ENCODE measurements around the gene FMO3.

FMO3 gene

DNA sequence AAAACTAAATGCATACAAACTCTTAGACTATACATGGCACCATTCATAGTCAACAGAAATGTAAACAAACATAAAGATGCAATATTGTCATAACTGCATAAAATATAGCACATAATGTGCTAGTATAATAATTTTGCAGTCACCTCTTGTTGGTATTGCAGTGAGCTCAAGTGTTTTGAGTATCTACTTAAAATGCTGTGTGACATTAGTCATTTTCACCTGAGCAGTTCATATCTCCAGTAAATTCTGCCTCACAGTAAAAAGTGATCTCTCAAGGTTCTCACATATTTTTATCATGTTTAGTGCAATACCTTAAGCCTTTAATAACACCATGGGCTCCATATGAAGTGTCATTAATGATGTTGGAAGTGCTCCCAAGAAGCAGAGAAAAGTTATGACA is 64.8 kb downstream of the FMO3 start:
- DNase-seq (ENCODE audit: extremely low spot score, insufficient read length, low read depth) (no peak), FAIRE-seq (no peak)

DNA sequence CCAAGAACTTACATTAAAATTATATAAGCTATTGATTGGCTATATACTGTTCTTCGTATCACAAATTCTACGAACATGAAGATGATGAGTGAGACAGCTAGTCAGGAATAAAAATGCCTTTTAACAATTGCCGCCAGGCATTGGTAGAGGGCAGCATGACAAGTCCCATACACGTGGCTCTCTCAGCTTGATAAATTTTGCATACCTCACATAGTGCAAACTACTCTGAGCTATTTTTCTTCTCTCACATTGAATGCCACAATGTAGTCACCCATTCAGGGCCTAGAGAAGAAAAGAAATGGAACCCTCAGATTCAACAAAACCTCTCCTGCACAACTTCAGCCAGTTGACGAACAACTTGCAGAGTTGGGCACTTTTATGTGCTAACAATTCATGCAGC is 67.4 kb downstream of the FMO3 start:
- no peak for FAIRE-seq
- no peak for DNase-seq (ENCODE audit: extremely low spot score, insufficient read length, low read depth)

DNA sequence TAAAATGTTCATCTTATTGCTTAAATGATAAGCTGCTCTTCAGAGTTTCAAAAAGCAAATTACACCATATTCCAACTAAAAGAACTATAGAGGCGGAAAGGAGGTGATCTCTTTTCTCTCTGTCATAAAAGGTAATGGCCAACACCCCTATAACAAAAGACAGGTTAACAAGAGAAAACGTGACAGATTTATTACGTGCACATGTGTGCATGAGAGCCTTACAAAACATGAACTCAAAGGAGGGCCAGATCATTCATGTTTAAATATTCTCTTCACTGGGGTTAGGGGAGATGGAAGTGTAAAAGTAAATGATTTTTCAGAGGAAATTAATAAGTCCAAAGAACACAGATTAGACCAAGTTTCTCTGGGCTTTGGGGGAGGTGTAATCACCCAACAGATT is 67.8 kb downstream of the FMO3 start:
- DNase-seq (ENCODE audit: extremely low spot score, insufficient read length, low read depth) (no peak), FAIRE-seq (no peak)

DNA sequence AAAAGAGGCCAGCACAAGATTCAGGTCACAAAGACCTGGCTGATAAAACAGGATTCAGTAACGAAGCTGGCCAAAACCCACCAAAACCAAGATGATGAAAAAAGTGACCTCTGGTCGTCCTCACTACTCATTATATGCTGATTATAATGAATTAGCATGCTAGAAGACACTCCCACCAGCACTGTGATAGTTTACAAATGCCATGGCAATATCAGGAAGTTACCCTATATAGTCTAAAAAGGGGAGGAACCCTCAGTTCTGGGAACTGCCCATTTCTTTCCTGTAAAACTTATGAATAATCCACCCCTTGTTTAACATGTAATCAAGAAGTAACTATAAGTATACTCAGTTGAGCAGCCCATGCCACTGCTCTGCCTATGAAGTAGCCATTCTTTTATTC is 68.4 kb downstream of the FMO3 start:
- no peak for DNase-seq (ENCODE audit: extremely low spot score, insufficient read length, low read depth)
- no peak for FAIRE-seq

DNA sequence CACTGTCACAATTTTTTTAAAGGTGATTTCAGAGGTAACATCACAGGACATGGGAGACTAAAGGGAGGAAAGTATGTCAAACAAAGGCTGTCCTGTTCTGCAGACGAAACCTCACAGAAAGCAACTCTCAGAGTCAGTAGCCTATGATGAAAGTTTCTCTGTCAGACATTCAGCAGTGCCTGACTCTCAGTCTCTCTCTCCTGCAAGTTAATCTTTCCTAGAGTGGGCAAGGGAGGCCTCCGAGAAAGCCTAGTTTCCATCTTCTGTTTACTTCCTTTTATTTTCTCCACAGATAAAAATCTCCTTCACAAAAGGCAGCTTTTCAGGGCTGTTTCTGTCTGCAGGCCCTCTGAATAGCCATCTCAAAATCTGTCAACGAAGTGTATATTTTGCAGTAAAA is 69.5 kb downstream of the FMO3 start:
- peak; percentile 41 for FAIRE-seq
- DNase-seq (ENCODE audit: extremely low spot score, insufficient read length, low read depth) = peak; percentile 1

DNA sequence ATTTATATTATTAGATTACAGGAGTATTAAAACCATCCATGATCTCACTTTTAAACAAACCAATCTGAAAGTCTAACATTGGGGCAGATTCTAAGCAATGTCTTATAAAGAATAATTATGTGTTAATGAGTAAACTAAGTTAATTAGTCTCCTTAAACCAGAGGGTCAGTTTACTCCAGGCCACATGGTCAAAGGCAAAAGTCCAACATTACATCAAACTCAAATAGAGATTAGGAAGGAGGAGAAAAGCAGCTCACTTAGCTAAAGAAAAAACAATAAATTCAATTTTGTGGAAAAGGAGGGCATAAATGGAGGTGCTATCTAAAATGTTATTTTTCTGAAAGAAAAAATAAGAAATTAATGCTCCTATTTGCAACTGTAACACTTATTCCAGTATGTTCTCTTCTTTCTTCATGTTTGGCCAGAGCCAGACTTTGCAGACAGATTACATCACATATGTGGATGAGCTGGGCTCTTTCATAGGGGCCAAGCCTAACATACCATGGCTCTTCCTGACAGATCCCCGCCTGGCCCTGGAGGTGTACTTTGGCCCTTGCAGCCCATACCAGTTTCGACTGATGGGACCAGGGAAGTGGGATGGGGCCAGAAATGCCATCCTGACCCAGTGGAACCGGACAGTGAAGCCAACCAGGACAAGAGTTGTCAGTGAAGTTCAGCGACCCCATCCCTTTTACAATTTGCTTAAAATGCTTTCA is 70.1 kb downstream of the FMO3 start:
- FAIRE-seq (no peak), DNase-seq (ENCODE audit: extremely low spot score, insufficient read length, low read depth) (no peak)

DNA sequence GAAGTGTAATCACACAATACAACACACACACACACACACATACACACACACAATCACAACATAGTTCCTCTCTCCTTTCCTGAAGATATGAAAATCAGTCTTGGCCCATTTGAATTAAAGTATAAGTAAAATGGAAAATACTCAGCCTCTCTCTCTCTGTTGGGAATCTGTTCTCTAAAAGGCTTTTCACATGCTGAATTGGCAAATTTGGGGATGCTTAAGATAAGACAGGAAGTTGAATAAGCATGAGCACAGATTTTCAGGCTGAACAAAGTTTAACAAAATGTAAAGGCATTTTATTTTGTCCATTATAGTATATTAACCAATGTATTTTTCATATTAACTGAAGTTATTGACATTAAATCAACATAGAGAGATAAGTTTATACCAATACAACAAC is 70.7 kb downstream of the FMO3 start:
- DNase-seq (ENCODE audit: extremely low spot score, insufficient read length, low read depth) (no peak), FAIRE-seq (no peak)

DNA sequence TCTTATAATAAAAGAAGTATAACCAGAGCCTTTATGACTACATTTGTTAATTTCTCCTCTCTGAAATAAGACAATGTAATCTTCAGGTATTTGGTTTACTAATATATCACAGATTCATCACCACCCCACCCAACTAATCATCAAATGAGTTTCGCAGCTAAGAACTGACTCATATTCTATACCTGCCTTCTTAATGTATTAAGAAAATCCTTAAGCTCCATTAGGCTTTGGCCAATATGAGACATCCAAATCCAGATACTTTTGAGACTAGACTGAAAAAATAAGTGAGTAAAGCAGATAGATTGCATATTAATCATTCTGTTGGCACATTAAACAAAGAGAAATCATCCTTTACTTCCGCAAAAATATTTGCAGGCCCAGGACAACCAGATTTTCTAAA is 75.7 kb downstream of the FMO3 start:
- no peak for DNase-seq (ENCODE audit: extremely low spot score, insufficient read length, low read depth)
- FAIRE-seq = no peak

All from GM18507 (cell line).